Measurements from ENCODE around the gene LRCOL1.

Gene LRCOL1

DNA sequence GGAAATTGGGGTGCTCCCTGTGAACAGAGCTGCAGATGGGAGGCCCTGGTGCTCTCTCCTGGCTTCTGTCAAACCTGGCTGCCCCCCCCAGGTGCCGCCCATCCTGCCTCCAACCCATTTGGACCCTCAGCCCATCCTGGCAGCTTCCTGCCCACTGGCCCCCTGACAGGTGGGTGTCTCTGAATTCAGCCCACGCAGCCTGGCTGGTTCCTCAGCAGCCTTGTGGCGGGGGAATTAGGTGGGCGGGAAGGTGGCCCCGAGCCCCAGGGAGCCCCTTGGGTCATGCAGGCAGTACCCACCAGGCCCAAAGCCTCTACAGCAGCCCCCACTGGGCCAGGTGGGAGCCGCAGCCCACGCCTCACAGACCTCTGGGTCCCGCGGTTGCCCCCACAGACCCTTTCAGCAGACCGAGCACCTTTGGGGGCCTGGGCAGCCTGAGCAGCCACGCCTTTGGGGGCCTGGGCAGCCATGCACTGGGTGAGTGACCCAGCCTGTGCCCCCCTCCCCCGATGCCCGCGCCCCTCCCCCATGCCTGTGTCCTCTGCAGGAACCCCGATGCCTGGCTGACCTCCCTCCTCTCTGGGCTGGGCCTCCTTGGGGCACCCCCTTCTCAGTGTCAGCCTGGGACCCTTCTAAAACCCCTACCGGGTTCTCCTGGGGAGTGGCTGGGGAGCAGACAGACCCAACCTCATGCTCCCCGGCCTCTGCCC, 28.9 kb downstream of the LRCOL1 start:
- DNase-seq (ENCODE audit: low read depth) = no peak

DNA sequence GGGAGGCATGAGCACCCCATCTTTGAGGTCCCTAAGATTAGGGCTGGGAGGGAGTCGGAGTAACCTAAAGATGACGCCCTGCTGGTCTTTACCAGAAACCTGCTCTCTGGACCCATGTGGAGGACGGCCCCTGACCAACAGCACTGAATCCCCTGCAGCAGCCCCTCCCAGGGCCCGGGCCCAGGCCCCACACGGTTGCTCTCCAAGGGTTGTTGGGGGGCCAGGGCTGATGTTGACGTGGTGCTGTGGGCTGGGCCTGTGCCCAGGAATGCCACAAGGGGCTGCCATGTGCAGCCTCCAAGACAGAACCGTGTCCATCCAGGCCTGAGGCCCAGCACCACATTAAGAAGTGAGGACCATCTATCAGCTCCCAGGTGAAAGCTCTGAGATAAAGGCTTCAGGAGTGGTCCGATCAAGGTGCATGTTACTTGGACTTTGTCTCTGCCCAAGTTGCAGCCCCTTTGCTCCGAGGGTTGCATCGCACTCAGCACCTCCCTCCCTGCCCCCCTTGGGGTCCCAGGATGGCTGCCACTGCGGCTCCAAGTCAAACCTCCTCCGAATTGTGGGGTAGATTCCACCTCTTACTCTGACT, 29.6 kb downstream of the LRCOL1 start:
- no peak for DNase-seq (ENCODE audit: low read depth)

DNA sequence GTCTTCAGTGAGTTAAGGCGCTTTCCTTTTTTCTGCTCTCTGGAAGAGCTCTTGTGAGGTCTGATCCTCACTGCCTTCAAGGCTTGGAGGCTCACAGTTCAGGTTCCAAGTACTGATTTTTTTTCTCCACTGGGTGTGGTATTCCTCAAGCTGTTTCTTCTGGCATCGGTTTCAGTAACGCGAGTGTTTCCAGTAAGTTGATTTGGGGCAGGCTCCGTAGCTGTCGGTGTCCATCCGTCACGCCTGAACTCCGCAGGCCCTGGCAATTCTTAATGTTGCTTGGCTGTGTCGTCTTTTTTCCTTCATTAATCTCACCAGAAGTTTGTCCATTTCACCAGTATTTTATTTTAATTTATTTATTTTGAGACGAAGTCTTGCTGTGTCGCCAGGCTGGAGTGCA, 30.6 kb downstream of the LRCOL1 start:
- no peak for DNase-seq (ENCODE audit: low read depth)

DNA sequence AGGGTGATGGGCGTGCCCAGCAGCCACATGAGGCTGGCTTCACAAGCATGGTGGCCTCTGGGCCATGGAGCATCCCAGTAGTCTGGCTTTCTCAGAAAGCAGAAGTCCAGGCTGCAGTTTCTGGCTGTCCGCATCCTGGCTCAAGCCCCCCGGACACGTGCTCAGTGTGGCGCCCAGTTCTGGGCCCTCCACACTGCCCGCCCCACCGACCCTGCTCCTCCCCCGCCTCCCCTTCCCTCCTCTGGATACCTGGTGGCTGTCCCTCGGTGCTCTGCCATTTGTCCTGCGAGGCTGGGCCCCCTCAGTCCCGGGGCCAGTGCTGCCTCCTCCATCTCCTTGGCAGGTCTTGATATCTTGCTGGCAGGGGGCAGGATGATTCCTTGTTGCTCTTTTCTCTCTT, 31.6 kb downstream of the LRCOL1 start:
- no peak for DNase-seq (ENCODE audit: low read depth)

DNA sequence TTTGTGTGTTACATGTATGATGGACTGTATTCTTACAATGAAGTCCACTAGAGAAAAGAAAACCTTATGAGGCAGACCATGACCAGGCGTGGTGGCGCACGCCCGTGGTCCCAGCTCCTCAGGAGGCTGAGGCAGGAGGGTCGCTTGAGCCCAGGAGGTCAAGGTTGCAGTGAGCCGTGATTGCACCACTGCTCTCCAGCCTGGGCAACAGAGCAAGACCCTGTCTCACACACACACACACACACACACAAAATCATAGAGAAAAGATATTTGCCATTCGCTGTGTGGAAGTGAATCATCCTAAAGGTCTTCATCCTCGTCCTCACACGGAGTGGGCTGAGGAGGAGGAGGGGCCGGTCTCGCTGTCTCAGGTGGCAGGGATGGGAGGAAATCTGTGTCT, 32.3 kb downstream of the LRCOL1 start:
- no peak for DNase-seq (ENCODE audit: low read depth)

DNA sequence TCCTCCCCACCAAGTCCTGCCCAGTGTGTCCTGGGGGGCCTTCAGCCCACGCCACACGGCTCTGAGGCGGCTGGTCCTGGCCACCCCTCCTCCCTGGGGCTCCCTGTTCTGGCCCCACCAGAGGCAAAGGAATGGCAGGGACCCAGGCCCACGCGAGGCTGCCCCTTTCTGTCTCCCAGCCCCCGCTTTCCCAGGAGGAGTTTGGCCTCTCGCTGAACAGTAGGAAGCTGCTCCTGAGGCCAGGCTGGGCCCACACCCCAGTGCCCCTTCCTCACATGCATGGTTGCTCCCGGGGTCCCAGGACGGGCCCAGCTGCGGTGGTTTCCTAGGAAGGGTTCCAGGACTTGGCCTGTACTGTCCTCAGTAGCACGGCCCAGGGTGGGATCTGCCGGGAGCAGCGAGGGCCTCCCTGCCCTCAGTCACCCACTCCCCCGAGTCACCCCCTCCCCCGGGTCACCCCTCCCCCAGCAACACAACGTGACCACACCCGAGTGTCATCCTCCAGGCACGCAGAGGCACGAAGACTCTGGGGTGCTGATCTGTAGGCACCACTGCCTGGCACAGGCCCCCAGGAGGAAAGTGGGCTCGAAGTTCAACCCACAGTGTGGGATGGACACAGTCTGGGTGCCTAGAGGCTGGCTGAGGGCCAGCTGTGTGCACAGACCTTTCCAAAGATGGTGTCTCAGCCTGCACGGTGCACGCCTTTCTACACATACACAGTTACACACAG, 33.0 kb downstream of the LRCOL1 start:
- DNase-seq (ENCODE audit: low read depth) = no peak

DNA sequence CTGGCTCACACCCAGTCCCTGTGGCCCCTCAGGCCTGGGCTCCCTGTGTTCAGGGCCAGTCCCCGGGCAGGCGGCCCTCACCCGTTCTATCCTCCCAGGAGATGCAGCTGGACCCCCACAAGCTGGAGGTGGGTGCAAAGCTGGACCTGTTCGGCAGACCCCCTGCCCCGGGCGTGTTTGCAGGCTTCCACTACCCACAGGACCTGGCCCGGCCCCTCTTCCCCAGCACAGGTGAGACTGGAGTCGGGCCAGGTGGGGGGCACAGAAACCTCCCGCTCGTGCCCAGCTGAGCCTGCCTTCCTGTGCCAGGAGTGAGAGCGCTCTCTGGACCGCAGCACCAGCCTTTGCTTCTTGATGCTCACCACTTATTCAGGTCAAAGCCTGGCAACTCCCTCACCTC, 33.7 kb downstream of the LRCOL1 start:
- DNase-seq (ENCODE audit: low read depth) = no peak

DNA sequence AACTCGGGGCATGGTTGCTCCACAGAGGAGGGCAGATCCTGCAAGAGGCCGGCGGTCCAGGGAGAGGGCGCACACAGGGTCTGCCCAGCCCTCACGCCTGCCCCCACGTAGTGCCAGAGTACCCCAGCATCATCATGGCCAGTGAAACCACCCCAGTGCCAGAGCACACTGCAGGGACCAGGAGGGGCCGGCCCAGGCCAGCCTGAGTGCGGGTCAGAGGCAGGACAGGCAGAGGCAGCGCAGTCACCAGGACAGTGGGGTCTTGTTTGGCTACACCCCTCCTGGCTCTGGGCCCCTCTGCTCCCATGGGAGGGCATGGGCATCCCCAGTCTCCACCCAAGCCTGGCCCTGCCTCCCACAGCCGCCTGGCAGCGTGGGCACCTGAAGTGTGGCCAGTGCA, 34.7 kb downstream of the LRCOL1 start:
- no peak for DNase-seq (ENCODE audit: low read depth)

DNA sequence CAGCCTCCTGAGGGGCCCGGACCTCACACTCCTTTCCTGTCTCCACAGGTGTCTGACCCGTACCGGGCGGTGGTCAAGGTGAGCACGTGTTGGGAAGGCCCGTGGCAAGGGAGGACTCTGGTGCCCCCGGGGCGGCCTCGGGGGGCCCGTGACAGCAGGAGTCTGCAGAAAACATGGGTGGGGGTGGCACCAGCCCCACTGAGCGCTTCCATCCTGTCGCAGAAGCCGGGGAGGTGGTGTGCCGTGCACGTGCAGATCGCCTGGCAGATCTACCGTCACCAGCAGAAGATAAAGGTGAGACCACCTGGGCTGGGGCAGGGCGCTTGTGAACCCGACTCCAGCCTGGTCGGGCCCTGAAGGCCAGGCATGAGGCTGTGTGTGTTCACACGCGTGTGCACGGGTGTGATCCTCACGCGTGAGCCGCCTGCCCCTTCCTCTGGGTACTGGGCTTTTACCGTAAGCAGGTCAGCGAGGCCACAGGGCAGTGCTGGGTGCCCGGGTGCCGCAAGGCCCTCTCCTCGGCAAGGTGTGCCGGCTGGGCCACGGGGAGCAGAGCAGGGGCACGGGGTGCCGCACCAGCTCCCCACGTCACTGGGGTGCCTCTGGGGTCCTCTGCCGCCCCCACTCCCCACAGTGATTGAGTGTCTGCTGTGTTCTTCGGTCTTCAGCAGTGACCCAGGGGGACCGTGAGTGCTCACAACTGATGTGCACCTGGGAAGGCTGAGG, 35.9 kb downstream of the LRCOL1 start:
- no peak for DNase-seq (ENCODE audit: low read depth)

DNA sequence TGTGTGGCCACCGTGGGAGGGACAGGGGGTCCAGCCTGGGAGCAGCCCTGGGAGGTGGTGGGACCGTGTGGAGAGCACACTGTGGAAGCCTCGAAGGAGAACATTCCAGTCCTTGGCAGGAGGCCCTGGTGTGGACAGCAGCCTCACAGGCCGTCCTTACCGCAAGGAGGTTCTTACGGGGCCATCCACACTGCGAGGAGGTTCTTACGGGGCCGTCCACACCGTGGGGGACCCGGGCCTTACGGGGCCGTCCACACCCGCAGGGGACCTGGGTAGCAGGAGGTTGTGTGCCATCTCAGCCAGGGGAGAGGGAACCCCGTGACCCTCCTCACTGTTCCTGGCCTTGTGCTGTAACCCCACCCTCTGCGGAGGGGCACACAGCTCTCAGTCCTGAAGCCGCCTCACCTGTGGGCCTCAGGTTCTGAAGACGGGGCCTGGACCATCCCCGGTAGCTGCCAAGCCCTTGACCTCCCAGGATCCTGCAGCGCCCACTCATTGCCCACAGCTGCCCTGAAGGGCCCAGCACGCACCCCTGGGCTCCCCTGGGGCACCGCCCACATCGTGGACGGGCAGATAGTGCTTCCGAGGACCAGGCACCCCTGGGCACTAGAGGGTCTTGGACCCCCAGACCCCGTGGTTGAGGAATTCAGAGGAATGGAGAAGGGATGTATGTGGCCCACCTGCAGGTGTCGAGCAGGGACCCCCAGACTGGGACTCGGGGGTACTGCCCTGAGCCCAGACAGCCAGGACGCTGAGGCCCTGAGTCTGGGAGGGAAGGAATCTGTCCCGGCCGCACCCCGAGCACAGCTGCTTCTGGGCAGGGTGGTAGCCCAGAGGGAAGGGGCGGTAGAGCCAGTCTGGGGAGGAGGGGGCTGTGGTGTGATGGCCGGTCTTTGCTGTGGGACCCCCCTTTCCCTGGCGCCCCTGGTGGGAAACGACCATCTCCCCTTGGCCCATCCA, 37.3 kb downstream of the LRCOL1 start:
- no peak for DNase-seq (ENCODE audit: low read depth)

DNA sequence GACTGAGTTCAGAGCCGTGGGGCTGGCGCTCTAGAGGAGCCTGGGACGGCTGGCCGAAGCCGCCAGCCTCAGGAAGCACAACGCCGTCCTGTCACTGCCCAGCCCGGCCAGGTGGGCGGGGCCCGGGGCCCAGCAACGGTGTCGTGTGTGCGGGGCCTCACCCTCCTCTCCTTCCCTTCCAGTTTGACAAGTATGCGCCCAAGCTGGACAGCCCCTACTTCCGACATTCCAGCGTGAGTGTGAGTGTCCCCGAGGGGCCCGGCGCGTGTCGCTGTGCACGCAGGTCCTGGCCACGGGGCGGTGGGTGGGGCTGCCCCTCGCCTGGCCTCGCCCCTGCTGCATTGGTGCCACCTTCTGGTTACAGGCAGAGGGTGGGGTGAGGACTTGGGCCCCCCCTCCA, 38.3 kb downstream of the LRCOL1 start:
- no peak for DNase-seq (ENCODE audit: low read depth)

DNA sequence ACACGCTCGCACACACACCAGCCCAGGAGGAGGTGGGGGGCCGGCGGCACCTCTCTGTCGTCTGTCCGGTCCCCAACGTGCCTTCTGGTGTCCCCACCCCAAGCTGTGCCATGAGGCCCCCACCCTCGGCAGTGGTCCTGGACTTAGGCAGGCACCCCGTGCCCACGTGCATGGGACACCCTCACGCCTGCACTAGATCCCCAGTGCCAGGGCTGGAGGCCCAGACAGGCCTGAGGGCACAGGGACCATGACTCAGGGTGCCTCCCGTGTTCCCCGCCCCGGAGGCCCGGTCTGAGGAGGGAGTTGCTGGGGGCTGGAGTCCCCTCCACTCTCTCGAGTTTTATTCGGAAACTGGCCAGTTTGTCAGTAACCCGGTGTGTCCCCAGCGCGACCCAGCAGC, 38.8 kb downstream of the LRCOL1 start:
- DNase-seq (ENCODE audit: low read depth) = no peak

DNA sequence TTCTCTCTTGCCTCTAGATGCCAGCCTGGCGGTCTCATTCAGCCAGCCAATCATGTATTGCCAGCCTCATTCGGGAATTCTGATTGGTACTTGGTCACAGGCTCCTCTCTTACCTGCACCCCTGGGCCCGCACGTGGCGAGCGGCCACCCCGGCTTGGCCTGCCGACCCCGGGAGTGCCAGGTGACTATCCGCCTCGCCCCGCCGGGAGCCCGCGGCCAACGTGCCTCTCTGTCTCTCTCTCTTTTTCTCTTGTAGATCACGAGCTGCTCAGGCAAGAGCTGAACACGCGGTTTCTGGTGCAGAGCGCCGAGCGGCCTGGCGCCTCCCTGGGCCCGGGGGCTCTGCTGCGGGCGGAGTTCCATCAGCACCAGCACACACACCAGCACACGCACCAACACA, 39.3 kb downstream of the LRCOL1 start:
- DNase-seq (ENCODE audit: low read depth) = no peak

DNA sequence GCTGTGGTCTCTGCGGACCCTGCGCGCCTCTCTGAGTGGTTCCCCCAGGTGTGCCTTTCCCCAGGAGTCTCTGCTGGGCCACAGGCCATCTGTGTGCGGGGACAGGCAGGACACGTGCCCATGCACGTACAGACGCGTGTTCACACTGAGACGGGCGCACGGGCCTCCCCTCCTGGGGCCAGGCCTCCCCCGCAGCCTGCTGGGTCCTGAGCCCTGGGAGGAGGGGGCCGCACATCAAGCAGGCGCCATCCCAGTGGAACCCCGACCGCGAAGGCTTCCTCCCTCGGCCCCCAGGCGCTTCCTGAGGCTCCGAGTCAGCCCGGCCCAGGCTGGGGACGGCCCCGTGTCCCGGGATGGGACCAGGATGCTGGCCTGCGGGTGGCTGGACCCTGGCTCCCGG, 39.7 kb downstream of the LRCOL1 start:
- no peak for DNase-seq (ENCODE audit: low read depth)

DNA sequence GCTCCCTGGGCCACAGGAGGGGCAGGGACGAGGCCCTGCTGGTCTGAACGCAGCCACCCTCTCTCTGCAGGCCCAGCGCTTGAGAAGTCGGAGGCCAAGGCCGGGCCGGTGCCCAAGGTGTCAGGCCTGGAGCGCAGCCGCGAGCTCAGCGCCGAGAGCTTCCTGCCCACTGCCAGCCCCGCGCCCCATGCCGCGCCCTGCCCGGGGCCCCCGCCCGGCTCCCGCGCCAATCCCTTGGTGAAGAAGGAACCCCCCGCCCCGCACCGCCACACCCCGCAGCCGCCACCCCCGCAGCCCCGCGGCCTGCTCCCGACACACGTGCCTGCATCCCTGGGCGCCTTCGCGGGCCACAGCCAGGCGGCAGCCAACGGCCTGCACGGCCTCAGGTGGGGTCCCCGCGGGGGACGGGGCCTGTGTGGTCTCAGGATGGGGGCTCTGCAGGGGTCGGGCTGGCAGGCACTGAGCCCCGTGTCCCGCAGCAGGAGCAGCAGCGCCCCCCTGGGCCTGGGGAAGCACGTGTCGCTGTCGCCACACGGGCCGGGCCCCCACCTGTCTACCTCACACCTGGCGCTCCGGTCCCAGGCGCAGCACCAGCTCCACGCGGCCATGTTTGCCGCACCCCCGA, 40.4 kb downstream of the LRCOL1 start:
- no peak for DNase-seq (ENCODE audit: low read depth)

DNA sequence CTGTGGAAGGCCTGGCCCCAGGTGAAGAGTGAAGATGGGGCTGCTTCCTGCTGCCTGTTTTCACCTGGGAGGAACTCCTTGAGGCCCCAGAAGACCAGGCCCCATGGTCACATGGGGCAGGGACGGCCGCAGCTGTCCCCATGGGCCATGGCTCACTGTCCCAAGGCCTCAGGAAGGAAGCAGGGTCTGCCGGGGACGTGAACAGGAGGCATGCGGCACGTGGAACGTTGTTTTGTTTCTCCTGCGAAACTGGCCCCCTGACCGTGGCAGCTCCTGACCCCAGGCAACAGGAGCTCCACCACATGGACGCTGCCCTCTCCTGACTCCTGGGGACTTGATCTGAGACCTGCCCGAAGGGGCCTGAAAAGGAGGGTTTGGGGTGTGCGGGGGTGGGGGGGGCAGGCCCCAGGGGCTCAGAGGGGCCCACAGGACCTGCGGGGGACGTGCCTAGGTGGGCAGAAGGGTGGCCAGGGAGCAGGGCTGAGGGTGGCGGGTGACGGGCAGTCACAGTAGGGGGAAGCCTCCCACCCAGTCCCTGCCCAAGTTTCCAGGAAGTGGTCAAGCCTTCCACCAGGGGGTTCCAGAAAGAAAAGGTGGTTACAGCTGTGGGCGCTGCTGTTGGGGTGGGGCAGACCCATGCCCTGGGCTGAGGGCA, 41.4 kb downstream of the LRCOL1 start:
- no peak for DNase-seq (ENCODE audit: low read depth)

DNA sequence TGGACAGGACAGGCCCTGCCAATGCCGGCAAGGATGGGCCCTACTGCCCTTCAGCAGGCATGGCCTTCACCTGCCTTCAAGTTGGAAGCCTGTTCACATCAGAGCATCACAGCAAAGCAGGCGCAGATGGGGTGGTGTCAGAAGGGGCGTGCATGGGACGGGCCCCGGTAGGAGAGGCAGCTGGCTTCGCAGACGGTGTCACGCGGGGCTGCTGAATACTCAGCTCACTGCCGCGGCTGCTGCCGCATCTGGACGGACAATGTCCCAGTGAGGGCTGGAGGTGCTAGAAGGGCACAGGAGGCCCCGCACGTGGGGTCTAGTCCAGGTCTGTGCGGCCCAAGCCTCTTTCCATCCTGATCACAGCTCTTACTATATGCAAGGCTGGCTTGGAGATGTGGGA, 42.1 kb downstream of the LRCOL1 start:
- DNase-seq (ENCODE audit: low read depth) = no peak

DNA sequence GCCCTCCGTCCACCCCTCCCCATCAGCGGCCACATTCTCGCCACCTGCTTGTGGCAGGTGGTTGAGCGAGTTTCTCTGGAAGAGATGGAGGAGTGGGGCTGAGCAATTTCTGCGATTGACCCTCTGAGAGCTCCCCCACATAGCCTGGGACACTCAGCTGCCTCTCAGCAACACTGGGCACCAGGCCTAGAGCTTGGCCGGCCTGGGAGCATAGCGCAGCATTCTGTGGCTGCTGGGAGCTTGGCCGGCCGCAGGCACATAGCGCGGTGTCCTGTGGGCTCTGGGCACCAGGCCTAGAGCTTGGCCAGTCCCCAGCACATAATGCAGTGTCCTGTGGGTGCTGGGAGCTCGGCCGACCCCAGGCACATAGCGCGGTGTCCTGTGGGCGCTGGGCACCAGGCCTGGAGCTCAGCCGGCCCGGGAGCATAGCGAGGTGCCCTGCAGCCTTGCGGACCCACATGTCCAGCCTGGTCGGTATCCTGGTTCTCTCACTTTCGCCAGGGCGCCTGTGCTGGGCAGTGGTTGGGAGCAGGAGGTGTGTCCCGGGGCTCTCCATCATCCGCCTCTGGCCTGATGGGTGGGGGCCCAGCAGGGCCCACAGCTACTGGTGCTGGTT, 43.8 kb downstream of the LRCOL1 start:
- DNase-seq (ENCODE audit: low read depth) = no peak

DNA sequence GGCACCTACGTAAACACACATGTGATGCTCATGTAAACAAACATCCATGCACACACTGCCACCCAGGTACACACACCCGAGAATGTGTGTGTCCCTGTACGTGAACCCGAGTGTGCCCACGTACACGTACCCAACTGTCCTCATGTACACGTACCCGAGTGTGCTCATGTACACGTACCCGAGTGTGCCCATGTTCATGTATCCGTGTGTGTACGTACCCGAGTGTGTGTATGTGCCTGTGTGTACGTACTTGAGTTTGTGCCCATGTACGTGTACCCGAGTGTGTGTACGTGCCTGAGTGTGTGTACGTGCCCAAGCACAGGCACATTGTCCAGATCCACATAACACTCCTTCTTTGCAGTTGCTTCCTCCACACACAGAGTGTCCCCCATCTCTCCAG, 45.0 kb downstream of the LRCOL1 start:
- DNase-seq (ENCODE audit: low read depth) = no peak

DNA sequence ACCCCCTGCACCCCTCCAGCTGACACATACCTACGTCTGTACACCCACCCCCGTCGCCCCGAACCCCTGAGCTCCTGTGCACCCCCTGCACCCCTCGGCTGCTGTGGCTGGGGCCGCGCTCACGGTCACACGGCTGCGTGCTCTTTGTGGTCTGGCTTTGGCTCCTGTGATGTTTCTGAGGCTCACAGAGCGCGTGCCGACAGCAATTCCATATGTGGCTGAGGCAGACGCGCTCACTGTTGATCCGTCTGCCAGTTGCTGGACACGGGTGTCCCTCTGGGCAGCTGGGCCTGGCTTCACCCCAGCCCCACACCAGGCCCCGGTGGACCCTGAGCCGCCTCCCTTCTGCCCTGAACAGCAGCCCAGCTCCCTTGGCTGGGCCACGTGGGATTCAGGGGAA, 46.5 kb downstream of the LRCOL1 start:
- no peak for DNase-seq (ENCODE audit: low read depth)
